H1 (cell line): ENCODE data around the gene PFDN5. TPM values are rescaled to one million over a fixed set of nuclear protein-coding genes. Genes with fewer than 3 reads are reported as not detected.

Experiments used
- CTCF ChIA-PET: fragments of 300-600 bp; sonication (Branson Sonifier 250); formaldehyde crosslinking; loops from one replicate; lab custom pipeline; 2021; ENCODE audit not compliant: partially characterized antibody; lab: Charles Lee
- POLR2A ChIA-PET: fragments of 300-600 bp; sonication (Branson Sonifier 250); formaldehyde crosslinking; loops from one replicate; lab custom pipeline; 2021; ENCODE audit warnings: inconsistent platforms; ENCODE audit not compliant: partially characterized antibody; lab: Charles Lee
- DNase-seq, 2 experiments: peaks; one replicate each; pipeline versions ENCODE4 v3.0.0 to v3.0.0-alpha.2; 2010 to 2022; ENCODE audit warnings: low spot score in 2 of 2, low read depth in 1 of 2, mixed read lengths in 1 of 2
- FAIRE-seq: peaks from 2 replicates; lab custom pipeline; 2011; peaks lifted over from hg19 to GRCh38; lab: Jason Lieb, UNC
- H2AFZ ChIP-seq: 2 replicates; pipeline ENCODE4 v1.8.1; 2012; ENCODE audit warnings: low read length, inconsistent platforms
- H2AK5ac ChIP-seq: 2 replicates; pipeline ENCODE4 v1.6.1; 2013; ENCODE audit warnings: low read depth, low read length
- H2BK120ac ChIP-seq: replicated peaks from 2 replicates; pipeline ENCODE3; 2013; ENCODE audit warnings: low read depth, low read length, inconsistent platforms
- H2BK12ac ChIP-seq: 2 replicates; pipeline ENCODE4 v1.6.1; 2013; ENCODE audit warnings: low read depth, low read length
- H2BK15ac ChIP-seq: 2 replicates; pipeline ENCODE4 v1.6.1; 2013; ENCODE audit warnings: low read length
- H2BK20ac ChIP-seq: 2 replicates; pipeline ENCODE4 v1.6.1; 2013; ENCODE audit warnings: low read length
- H2BK5ac ChIP-seq: 2 replicates; pipeline ENCODE4 v1.6.1; 2013; ENCODE audit warnings: low read depth, low read length
- H3K14ac ChIP-seq: 2 replicates; pipeline ENCODE4 v1.6.1; 2013; ENCODE audit warnings: inconsistent platforms; ENCODE audit not compliant: insufficient read length
- H3K18ac ChIP-seq: 2 replicates; pipeline ENCODE4 v1.6.1; 2013; ENCODE audit warnings: low read length; ENCODE audit errors: extremely low read depth
- H3K23ac ChIP-seq: 2 replicates; pipeline ENCODE4 v1.6.1; 2013; ENCODE audit warnings: inconsistent platforms; ENCODE audit not compliant: insufficient read length
- H3K23me2 ChIP-seq: 2 replicates; pipeline ENCODE4 v1.6.1; 2013; ENCODE audit warnings: low read depth, low read length
- H3K27ac ChIP-seq: 2 replicates; pipeline ENCODE4 v1.6.1; 2011; ENCODE audit warnings: low read depth, low read length, inconsistent platforms
- H3K27me3 ChIP-seq, 4 experiments: replicated peaks in 1 of 4; 1 replicate in 1 of 4; 2 replicates in 3 of 4; pipeline versions ENCODE4 v1.6.1 to v1.8.1; 2011 to 2013; ENCODE audit warnings: low read length in 3 of 4, mild to moderate bottlenecking in 3 of 4, inconsistent platforms in 2 of 4, mixed read lengths in 2 of 4, moderate library complexity in 1 of 4; ENCODE audit not compliant: control insufficient read depth in 3 of 4, insufficient read depth in 3 of 4; ENCODE audit errors: extremely low read depth in 1 of 4
- H3K36me3 ChIP-seq, 4 experiments: 2 replicates each; pipeline versions ENCODE4 v1.6.1 to v1.8.1; 2011 to 2013; ENCODE audit warnings: mild to moderate bottlenecking in 4 of 4, low read length in 3 of 4, moderate library complexity in 2 of 4, control low read depth in 1 of 4, inconsistent platforms in 1 of 4; ENCODE audit not compliant: insufficient read depth in 4 of 4, control insufficient read depth in 2 of 4
- H3K4ac ChIP-seq: replicated peaks from 2 replicates; pipeline ENCODE3; 2013; ENCODE audit warnings: low read length, low read depth, mixed read lengths, inconsistent platforms; ENCODE audit not compliant: insufficient read length
- H3K4me1 ChIP-seq, 4 experiments: replicated peaks in 1 of 4; 1 replicate in 1 of 4; 2 replicates in 3 of 4; pipeline versions ENCODE4 v1.6.1 to v1.8.1; 2011 to 2013; ENCODE audit warnings: low read length in 3 of 4, inconsistent platforms in 2 of 4, mixed read lengths in 1 of 4; ENCODE audit not compliant: insufficient read depth in 4 of 4, control insufficient read depth in 3 of 4
- H3K4me2 ChIP-seq, 2 experiments: 2 replicates each; pipeline versions ENCODE4 v1.6.1 to v1.8.1; 2011 to 2013; ENCODE audit warnings: low read depth in 2 of 2, low read length in 2 of 2, control low read depth in 1 of 2, inconsistent platforms in 1 of 2, mild to moderate bottlenecking in 1 of 2; ENCODE audit not compliant: insufficient read depth in 1 of 2
- H3K4me3 ChIP-seq, 4 experiments: fragments of 200-600, 300-600 bp in 1 of 4; sonication (generic), shearing (Covaris generic), sonication (Bioruptor Twin) in 1 of 4; 2 replicates each; pipeline versions ENCODE4 v1.5.1 to v1.8.1; 2011 to 2016; ENCODE audit warnings: low read length in 4 of 4, low read depth in 3 of 4, control low read depth in 2 of 4, inconsistent platforms in 2 of 4, mild to moderate bottlenecking in 2 of 4, mixed read lengths in 1 of 4, moderate library complexity in 1 of 4; ENCODE audit not compliant: insufficient read depth in 2 of 4; ENCODE audit errors: extremely low read depth in 1 of 4
- H3K56ac ChIP-seq: replicated peaks from 2 replicates; pipeline ENCODE3; 2013; ENCODE audit warnings: low read depth, mild to moderate bottlenecking, mixed read lengths, low read length, inconsistent platforms; ENCODE audit not compliant: insufficient read length
- H3K79me1 ChIP-seq: 2 replicates; pipeline ENCODE4 v1.6.1; 2013; ENCODE audit warnings: low read depth, low read length, control low read depth
- H3K79me2 ChIP-seq, 2 experiments: 2 replicates each; pipeline versions ENCODE4 v1.6.1 to v1.8.1; 2012 to 2013; ENCODE audit warnings: low read length in 2 of 2, mild to moderate bottlenecking in 2 of 2, inconsistent platforms in 1 of 2; ENCODE audit not compliant: insufficient read depth in 2 of 2, control insufficient read depth in 1 of 2
- H3K9ac ChIP-seq, 4 experiments: replicated peaks in 1 of 4; 1 replicate in 1 of 4; 2 replicates in 3 of 4; pipeline versions ENCODE4 v1.6.1 to v1.8.1; 2011 to 2013; ENCODE audit warnings: low read depth in 3 of 4, low read length in 3 of 4, control low read depth in 2 of 4, mild to moderate bottlenecking in 2 of 4, moderate library complexity in 2 of 4, inconsistent platforms in 1 of 4; ENCODE audit errors: extremely low read depth in 1 of 4
- H3K9me3 ChIP-seq, 2 experiments: 2 replicates each; pipeline versions ENCODE4 v1.6.1 to v1.8.1; 2012 to 2013; ENCODE audit warnings: mild to moderate bottlenecking in 2 of 2, moderate library complexity in 2 of 2, control low read depth in 1 of 2, inconsistent platforms in 1 of 2, low read depth in 1 of 2, low read length in 1 of 2, mixed read lengths in 1 of 2; ENCODE audit not compliant: insufficient read depth in 2 of 2
- H4K20me1 ChIP-seq, 2 experiments: replicated peaks in 1 of 2; 2 replicates each; pipeline versions ENCODE3 to v1.8.1; 2011 to 2013; ENCODE audit warnings: inconsistent platforms in 2 of 2, low read length in 2 of 2, mild to moderate bottlenecking in 1 of 2; ENCODE audit not compliant: insufficient read depth in 2 of 2, control insufficient read depth in 1 of 2
- H4K5ac ChIP-seq: 2 replicates; pipeline ENCODE4 v1.6.1; 2013; ENCODE audit warnings: low read length, low read depth, mixed read lengths, inconsistent platforms; ENCODE audit not compliant: insufficient read length
- H4K8ac ChIP-seq: 2 replicates; pipeline ENCODE4 v1.8.0; 2013; ENCODE audit warnings: mild to moderate bottlenecking, moderate library complexity, low read length, inconsistent platforms; ENCODE audit not compliant: insufficient read depth; ENCODE audit errors: extremely low read depth
- H4K91ac ChIP-seq: replicated peaks from 2 replicates; pipeline ENCODE3; 2013; ENCODE audit warnings: low read length, mixed read lengths, inconsistent platforms; ENCODE audit not compliant: insufficient read length
- CREB1 ChIP-seq: IDR thresholded peaks from 2 replicates; pipeline ENCODE4 v1.6.1; 2012; ENCODE audit warnings: inconsistent platforms
- EGR1 ChIP-seq: IDR thresholded peaks from 2 replicates; pipeline ENCODE4 v1.6.1; 2011; ENCODE audit warnings: low read depth, low read length, borderline replicate concordance
- FOSL1 ChIP-seq: IDR thresholded peaks from 2 replicates; pipeline ENCODE4 v1.6.1; 2011; ENCODE audit warnings: mild to moderate bottlenecking, low read depth, low read length, moderate library complexity; ENCODE audit not compliant: insufficient read depth
- HDAC6 ChIP-seq: IDR thresholded peaks from one replicate; pipeline ENCODE4 v1.7.1; 2012; ENCODE audit warnings: low read depth, mild to moderate bottlenecking, inconsistent platforms, low read length, moderate library complexity
- KDM4A ChIP-seq: IDR thresholded peaks from one replicate; pipeline ENCODE4 v1.7.1; 2012; ENCODE audit warnings: low read depth, mild to moderate bottlenecking, moderate library complexity, low read length, inconsistent platforms; ENCODE audit not compliant: severe bottlenecking
- NANOG ChIP-seq: IDR thresholded peaks from 2 replicates; pipeline ENCODE4 v1.6.1; 2011; ENCODE audit warnings: low read length, low read depth, mild to moderate bottlenecking, inconsistent platforms; ENCODE audit not compliant: insufficient read depth, poor library complexity, severe bottlenecking
- SIX5 ChIP-seq: IDR thresholded peaks from 2 replicates; pipeline ENCODE4 v1.6.1; 2011; ENCODE audit warnings: mild to moderate bottlenecking, low read depth, low read length
- SP1 ChIP-seq: IDR thresholded peaks from 2 replicates; pipeline ENCODE4 v1.6.1; 2011; ENCODE audit warnings: low read depth, low read length
- TAF1 ChIP-seq: IDR thresholded peaks from 2 replicates; pipeline ENCODE4 v1.6.1; 2011; ENCODE audit warnings: mild to moderate bottlenecking, low read depth, low read length
- TBP ChIP-seq: IDR thresholded peaks from 2 replicates; pipeline ENCODE4 v1.6.1; 2011; ENCODE audit warnings: low read depth, low read length, improper control_type of control experiment
- WGBS, 2 experiments: shearing (Covaris generic) in 1 of 2; methylation state at CpG; one replicate each; pipeline versions ENCODE4 v1.1.6 to v1.1.7; 2013 to 2015; ENCODE audit warnings: low lambda C conversion rate in 2 of 2, mixed read lengths in 2 of 2, inconsistent platforms in 1 of 2, low coverage in 1 of 2, missing lambda C conversion rate in 1 of 2; ENCODE audit not compliant: insufficient replicate concordance in 2 of 2, insufficient coverage in 1 of 2, insufficient read length in 1 of 2; ENCODE audit errors: extremely low coverage in 1 of 2, missing lambda C conversion rate in 1 of 2; 5-methylcytosine and 5-hydroxymethylcytosine counted together
- polyA plus RNA-seq, 7 experiments: library from polyadenylated mRNA; depleted of rRNA in 3 of 7; stranded (reverse) in 5 of 7; unstranded in 2 of 7; fragments of >200 nt in 5 of 7; fragments of 200-250 nt in 2 of 7; gene quantifications; 1 replicate in 5 of 7; 2 replicates in 1 of 7; 4 replicates in 1 of 7; pipeline versions ENCODE4 v1.2.1 to v1.2.3, GENCODE V29; 2011 to 2013; ENCODE audit warnings: missing spikeins in 2 of 7, mixed read lengths in 2 of 7
- total RNA-seq: library from RNA; stranded (reverse); fragmentation: NEBNext Ultra II Directional; extraction: Animal tissue kit (Norgen Biotek cat#: 25700); gene quantifications from 2 replicates; pipeline ENCODE4 v1.2.1, GENCODE V29; 2021
- TF ChIP-seq, protein P1 (sequence below): IDR thresholded peaks from 2 replicates; pipeline ENCODE4 v1.6.1; 2012; ENCODE audit warnings: inconsistent platforms

The PFDN5 gene
- total and polyA plus RNA-seq, 2 of the 8 experiments (the other 6 are each of a cell fraction or from before 2014, with no cell fraction given) = 290 to 630 TPM

DNA sequence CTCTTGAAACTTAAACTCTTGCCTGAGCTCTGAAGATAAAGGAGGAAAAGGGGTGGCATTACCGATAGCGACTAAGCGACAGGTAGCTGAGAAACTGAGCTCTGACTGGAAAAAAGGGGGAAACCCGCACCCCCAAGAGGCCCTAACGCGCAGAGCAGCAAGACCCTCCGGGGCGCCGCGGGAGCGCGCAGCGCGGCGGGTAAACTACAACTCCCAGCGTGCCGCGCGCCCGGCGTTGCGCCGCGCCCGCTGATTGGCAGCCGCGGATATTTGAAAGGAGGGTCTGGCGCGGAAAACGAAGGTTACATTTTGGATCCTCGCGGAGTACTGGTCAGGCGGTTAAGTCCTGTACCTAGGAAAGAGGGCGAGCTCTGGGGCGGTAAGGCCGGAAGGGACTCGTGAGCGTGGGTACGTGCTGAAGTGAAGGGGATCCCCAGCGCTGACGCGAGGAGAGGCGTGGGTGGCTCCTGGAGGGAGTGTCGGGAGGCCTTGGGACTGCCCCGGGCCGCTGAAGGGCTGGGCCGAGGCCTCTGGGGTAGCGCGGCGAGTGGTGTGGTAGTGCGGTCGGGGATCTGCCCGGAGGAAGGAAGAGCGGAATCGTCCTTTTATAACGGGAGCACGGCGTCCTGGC is 27.2 kb upstream of the PFDN5 start, which contains the start of gene ESPL1:
TSS of gene ESPL1 (plus strand) at position 301 of the 631 bp plus-strand sequence. CDS start 468 bp downstream, outside the sequence.
- Histone ChIP-seq H3K23me2 (peaks cover 5% of the 10 kb centered on the region; the same call in 1 of the 2 replicates), H3K9me3 (no peaks in the 10 kb centered on the region), H3K4me2 (peak within 1 kb of the TSS; percentile 78 to 79), H3K36me3 (peaks cover 6 to 18% (median 12%) of the 10 kb centered on the region in 4 experiments; a peak in 5 of 8 replicates), H2AFZ (peak within 1 kb of the TSS; percentile 86), H3K9ac (peak within 1 kb of the TSS; percentile 67 to 77 (median 72)), H2BK20ac (no peak within 1 kb of the TSS), H3K56ac (peak within 1 kb of the TSS; percentile 13), H3K4me1 (peaks cover 3 to 11% (median 5%) of the 10 kb centered on the region in 4 experiments; a peak in 5 of 7 replicates), H3K23ac (no peak within 1 kb of the TSS), H2BK12ac (no peak within 1 kb of the TSS), H4K5ac (peak within 1 kb of the TSS; percentile 84), H3K27me3 (peaks cover 0 to 2% (median 0%) of the 10 kb centered on the region in 4 experiments; a peak in 1 of 7 replicates), H3K14ac (no peak within 1 kb of the TSS), H3K4me3 (peak within 1 kb of the TSS; percentile 82 to 97 (median 90)), H4K8ac (no peak within 1 kb of the TSS), H3K79me1 (peaks cover 16% of the 10 kb centered on the region), H2BK120ac (no peak within 1 kb of the TSS), H2BK5ac (peak within 1 kb of the TSS; percentile 76; the same call in 1 of the 2 replicates), H3K27ac (no peak within 1 kb of the TSS), H2BK15ac (peak within 1 kb of the TSS; percentile 97; the same call in 1 of the 2 replicates), H4K20me1 (peaks cover 3 to 4% of the 10 kb centered on the region in 2 experiments), H3K79me2 (peaks cover 0 to 17% of the 10 kb centered on the region in 2 experiments; a peak in 2 of 4 replicates), H3K4ac (no peak within 1 kb of the TSS), H2AK5ac (no peak within 1 kb of the TSS), H3K18ac (peak within 1 kb of the TSS; percentile 95; the same call in 1 of the 2 replicates), H4K91ac (no peak within 1 kb of the TSS)
- ChIA-PET POLR2A (interaction anchor here (0.6 to 9.3 kb wide), 23 partner anchors 10 to 323 kb away, joined by 3 to 113 read pairs (median 5); partner anchors contain the start of genes AAAS and PFDN5), CTCF (interaction anchor here (0.6 to 23.0 kb wide), 26 partner anchors 9 to 219 kb away, joined by 3 to 654 read pairs (median 5); partner anchors contain the start of genes AAAS, CSAD, MYG1 and RARG)
- 2% methylated on average over 48 of the region's 58 CpGs; no CpG with 5 or more reads in 1 of the 2 experiments for WGBS, 2 experiments
- DNase-seq (peak; percentile 54 to 92), FAIRE-seq (no peak)
- peak; percentile 66; the same call in 1 of the 2 replicates for TF ChIP-seq EGR1
- peak; percentile 80 for TF ChIP-seq SIX5
- TF ChIP-seq FOSL1 = no peak
- TF ChIP-seq CREB1 = peak; percentile 33; the same call in 1 of the 2 replicates
- TF ChIP-seq SP1 = peak; percentile 52; the same call in 1 of the 2 replicates
- TF ChIP-seq TAF1 = 0 out of 2 replicates have a peak, but pooled peaks have one; percentile 39
- peak; percentile 52 for TF ChIP-seq KDM4A
- TF ChIP-seq, protein P1, sequence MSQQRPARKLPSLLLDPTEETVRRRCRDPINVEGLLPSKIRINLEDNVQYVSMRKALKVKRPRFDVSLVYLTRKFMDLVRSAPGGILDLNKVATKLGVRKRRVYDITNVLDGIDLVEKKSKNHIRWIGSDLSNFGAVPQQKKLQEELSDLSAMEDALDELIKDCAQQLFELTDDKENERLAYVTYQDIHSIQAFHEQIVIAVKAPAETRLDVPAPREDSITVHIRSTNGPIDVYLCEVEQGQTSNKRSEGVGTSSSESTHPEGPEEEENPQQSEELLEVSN = no peak
- peak; percentile 3 for TF ChIP-seq NANOG
- no peak for TF ChIP-seq HDAC6
- no peak for TF ChIP-seq TBP
